NB4 (cell line): Measurements from ENCODE around the gene TBXAS1.

Experiments used
- MYC ChIP-seq: IDR thresholded peaks from 2 replicates; pipeline ENCODE4 v1.6.1; 2011; ENCODE audit warnings: low read depth, low read length
- TF ChIP-seq, protein P1 (sequence below): IDR thresholded peaks from one replicate; pipeline ENCODE4 v1.5.1; 2012; ENCODE audit warnings: low read depth, low read length

DNA sequence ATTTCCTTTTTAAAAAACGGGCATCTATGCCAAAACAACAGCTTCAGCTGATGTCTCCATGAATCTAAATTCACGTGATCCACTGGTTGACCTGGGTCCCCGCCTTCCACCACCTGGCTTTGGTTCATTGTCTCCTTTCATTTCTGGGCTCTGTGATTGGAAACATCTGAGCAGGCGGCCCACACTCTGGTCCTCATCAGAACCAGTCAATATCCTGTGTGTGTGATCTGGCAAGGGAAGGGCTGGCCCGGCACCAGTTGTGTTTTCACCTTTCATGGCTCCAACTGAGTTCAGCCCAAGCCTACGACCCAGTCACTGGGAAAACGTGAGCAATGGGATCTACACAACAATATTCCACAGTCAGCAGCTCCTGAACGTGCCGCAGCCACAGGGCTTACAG, 187.5 kb downstream of the TBXAS1 start:
- TF ChIP-seq, protein P1, sequence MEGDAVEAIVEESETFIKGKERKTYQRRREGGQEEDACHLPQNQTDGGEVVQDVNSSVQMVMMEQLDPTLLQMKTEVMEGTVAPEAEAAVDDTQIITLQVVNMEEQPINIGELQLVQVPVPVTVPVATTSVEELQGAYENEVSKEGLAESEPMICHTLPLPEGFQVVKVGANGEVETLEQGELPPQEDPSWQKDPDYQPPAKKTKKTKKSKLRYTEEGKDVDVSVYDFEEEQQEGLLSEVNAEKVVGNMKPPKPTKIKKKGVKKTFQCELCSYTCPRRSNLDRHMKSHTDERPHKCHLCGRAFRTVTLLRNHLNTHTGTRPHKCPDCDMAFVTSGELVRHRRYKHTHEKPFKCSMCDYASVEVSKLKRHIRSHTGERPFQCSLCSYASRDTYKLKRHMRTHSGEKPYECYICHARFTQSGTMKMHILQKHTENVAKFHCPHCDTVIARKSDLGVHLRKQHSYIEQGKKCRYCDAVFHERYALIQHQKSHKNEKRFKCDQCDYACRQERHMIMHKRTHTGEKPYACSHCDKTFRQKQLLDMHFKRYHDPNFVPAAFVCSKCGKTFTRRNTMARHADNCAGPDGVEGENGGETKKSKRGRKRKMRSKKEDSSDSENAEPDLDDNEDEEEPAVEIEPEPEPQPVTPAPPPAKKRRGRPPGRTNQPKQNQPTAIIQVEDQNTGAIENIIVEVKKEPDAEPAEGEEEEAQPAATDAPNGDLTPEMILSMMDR, result no peak
- TF ChIP-seq MYC, result no peak
